Large intestine (tissue), 3 donors: Measurements from ENCODE around the gene GPR78. TPM values are rescaled to one million over a fixed set of nuclear protein-coding genes. Genes with fewer than 3 reads are reported as not detected.

ENCODE experiments used
- DNase-seq, 2 donors: peaks; one replicate each; pipeline versions ENCODE4 v3.0.0 to v3.0.0-alpha.2; 2013
- H3K27ac ChIP-seq: one replicate; pipeline ENCODE4 v1.5.1; 2013; ENCODE audit warnings: low read length
- H3K27me3 ChIP-seq: 2 replicates; pipeline ENCODE4 v1.6.1; 2013; ENCODE audit warnings: low read length; ENCODE audit not compliant: control insufficient read depth, insufficient read depth
- H3K36me3 ChIP-seq: 2 replicates; pipeline ENCODE4 v1.6.1; 2013; ENCODE audit warnings: low read length; ENCODE audit not compliant: control insufficient read depth, insufficient read depth
- H3K4me1 ChIP-seq: one replicate; pipeline ENCODE4 v1.6.1; 2013; ENCODE audit warnings: low read length; ENCODE audit not compliant: control insufficient read depth, insufficient read depth
- H3K4me3 ChIP-seq: one replicate; pipeline ENCODE4 v1.5.1; 2013; ENCODE audit warnings: low read length
- H3K9me3 ChIP-seq: one replicate; pipeline ENCODE4 v1.6.1; 2013; ENCODE audit warnings: mild to moderate bottlenecking, low read depth, low read length, moderate library complexity; ENCODE audit not compliant: control insufficient read depth
- WGBS: methylation state at CpG from one replicate; pipeline ENCODE4 v1.1.5; 2013; ENCODE audit warnings: low lambda C conversion rate; ENCODE audit not compliant: insufficient coverage; 5-methylcytosine and 5-hydroxymethylcytosine counted together
- polyA plus RNA-seq: library from polyadenylated mRNA; unstranded; fragments of 120-200 nt; gene quantifications from one replicate; pipeline ENCODE4 v1.2.1, GENCODE V29; 2013

The GPR78 gene
- polyA plus RNA-seq, 1 donor, result 0.09 TPM

DNA sequence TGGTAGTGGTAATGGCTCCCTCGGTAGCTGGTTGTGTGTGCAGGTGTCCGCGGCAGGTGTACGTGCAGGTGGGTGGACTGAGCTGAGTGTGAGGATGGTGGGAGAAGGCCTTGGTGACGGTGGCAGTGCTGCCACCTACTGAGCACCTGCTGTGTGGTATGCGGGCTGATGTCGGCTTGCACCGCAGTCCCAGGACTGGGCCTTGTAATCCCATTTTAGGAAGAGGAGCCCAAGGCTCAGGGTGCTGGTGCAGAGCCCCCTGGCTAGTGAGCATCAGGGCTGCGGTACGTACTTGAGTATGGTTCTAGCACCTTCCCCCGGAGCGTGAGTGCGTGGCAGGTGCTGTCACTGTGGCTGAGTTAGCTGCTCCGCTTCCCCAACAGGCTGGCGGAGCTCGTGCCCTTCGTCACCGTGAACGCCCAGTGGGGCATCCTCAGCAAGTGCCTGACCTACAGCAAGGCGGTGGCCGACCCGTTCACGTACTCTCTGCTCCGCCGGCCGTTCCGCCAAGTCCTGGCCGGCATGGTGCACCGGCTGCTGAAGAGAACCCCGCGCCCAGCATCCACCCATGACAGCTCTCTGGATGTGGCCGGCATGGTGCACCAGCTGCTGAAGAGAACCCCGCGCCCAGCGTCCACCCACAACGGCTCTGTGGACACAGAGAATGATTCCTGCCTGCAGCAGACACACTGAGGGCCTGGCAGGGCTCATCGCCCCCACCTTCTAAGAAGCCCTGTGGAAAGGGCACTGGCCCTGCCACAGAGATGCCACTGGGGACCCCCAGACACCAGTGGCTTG is 6.7 kb downstream of the GPR78 start:
- peaks cover 35% of the 10 kb centered on the region for H3K27me3 ChIP-seq
- no peak overlapping the region for H3K27ac ChIP-seq
- DNase-seq, result no peak
- no peaks in the 10 kb centered on the region for H3K4me1 ChIP-seq
- H3K4me3 ChIP-seq, result no peak overlapping the region
- H3K36me3 ChIP-seq, result no peaks in the 10 kb centered on the region
- no CpG with 5 or more reads among the region's 37 CpGs for WGBS
- H3K9me3 ChIP-seq, result no peaks in the 10 kb centered on the region

DNA sequence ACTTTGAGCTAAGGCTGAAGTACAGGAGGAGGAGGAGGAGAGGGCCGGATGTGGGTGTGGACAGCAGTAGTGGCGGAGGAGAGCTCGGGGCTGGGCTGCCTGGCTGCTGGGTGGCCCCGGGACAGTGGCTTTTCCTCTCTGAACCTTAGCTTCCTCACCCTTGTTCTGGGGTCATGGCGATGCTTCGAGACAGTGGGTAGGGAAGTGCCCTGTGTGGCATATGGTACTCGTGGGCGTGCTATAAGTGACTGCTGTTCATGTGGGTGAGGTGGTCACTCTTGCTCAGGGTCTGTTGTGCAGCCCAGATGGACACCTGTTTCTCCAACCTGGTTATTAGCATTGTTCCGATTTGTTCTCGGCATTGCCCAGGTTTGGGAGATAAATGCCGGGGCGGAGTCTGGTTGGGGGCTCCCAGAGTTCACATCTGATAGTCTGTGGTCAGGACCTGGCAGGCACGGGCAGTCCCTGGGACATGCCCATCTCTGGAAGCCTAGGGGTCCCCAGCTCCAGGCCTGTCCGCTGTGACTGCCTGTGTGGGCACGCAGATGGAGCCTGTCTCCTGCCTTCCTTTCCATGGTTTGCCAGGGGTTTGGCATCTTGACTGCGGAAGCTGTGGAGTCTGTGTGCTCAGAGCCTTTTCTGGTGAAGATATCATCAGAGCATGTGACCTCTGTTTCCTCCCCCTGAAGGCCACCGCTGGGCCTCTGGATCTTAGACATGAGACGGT is 7.4 kb downstream of the GPR78 start:
- H3K27ac ChIP-seq, result no peak overlapping the region
- no peaks in the 10 kb centered on the region for H3K36me3 ChIP-seq
- no CpG with 5 or more reads among the region's 18 CpGs for WGBS
- no peaks in the 10 kb centered on the region for H3K4me1 ChIP-seq
- peaks cover 38% of the 10 kb centered on the region for H3K27me3 ChIP-seq
- H3K9me3 ChIP-seq, result no peaks in the 10 kb centered on the region
- no peak overlapping the region for H3K4me3 ChIP-seq
- no peak for DNase-seq

DNA sequence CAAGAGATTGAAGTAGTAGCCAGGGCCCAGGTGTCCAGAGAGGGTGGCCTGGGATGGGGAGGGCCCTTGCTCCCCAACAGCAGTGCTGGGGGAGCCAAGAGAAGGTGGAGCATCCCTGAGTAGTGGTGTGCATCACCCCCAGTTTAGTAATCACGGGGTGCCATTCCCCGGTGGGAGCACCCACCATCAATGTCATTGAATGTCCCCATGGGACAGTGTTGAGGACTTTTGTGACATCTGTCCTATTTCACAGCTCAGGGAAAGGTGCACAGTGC is 7.9 kb downstream of the GPR78 start:
- no peak overlapping the region for H3K27ac ChIP-seq
- peaks cover 41% of the 10 kb centered on the region for H3K27me3 ChIP-seq
- H3K4me3 ChIP-seq, result no peak overlapping the region
- DNase-seq, result no peak
- no peaks in the 10 kb centered on the region for H3K4me1 ChIP-seq
- H3K9me3 ChIP-seq, result no peaks in the 10 kb centered on the region
- WGBS, result no CpG with 5 or more reads among the region's 2 CpGs
- H3K36me3 ChIP-seq, result no peaks in the 10 kb centered on the region

DNA sequence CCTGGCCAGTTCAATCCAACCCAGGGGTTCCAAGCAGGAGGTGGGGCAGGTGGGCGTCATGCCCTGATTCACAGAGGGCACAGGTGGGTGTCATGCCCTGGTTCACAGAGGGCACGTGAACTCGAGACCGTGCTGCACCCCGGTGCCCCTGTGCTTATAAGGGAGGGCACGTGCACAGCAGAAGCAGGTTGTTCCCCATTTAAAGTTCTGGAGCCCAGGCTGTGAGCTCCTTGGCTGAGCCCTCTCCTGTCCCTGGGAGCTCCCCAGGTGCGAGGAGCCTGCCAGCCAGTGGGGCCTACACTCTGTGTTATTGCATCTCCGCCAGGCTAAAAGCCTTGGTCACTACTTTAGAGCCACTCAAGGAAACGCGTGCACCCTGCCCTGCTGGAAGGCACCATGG is 9.1 kb downstream of the GPR78 start:
- Histone ChIP-seq H3K27me3 (peaks cover 53% of the 10 kb centered on the region), H3K4me1 (no peaks in the 10 kb centered on the region), H3K4me3 (no peak overlapping the region), H3K36me3 (no peaks in the 10 kb centered on the region), H3K27ac (no peak overlapping the region), H3K9me3 (no peaks in the 10 kb centered on the region)
- no CpG with 5 or more reads among the region's 10 CpGs for WGBS
- no peak for DNase-seq

DNA sequence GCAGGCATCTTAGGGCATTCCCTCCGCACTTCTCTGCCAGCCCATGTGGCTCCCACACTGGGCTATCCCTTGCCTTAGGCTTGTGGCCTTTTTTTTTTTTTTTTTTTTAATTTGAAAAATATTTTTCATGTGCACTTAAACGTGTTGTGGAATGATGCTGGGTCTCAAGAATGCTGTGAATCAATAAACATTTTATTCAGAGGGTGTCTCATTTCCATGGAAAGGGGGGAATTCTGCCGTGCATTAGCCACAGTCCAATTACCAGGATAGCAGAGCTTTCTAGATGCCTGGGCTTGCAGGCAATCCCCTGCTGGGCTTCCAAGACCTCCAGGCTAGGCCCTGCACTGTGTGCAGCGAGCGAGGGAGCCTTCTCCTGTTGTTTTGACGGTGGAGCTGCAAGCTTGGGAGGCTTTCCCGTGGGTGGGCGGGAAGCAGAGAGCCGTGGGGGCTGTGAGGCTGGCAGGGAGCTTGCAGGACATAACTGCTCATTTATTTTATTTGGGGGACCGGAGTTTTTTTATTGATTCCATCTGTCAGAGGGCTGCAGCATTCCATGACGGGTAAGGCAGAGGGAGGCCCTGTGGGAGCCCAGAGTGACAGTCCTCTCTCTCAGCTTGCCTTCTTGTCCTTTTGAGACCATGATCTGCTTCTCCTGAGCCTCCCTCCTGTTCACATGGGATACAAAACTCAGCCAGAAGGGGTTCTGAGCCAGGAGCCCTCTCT is 9.8 kb downstream of the GPR78 start:
- no peaks in the 10 kb centered on the region for H3K4me1 ChIP-seq
- H3K9me3 ChIP-seq, result no peaks in the 10 kb centered on the region
- H3K4me3 ChIP-seq, result no peak overlapping the region
- DNase-seq, result no peak
- peaks cover 53% of the 10 kb centered on the region for H3K27me3 ChIP-seq
- no peak overlapping the region for H3K27ac ChIP-seq
- no CpG with 5 or more reads among the region's 11 CpGs for WGBS
- H3K36me3 ChIP-seq, result no peaks in the 10 kb centered on the region

DNA sequence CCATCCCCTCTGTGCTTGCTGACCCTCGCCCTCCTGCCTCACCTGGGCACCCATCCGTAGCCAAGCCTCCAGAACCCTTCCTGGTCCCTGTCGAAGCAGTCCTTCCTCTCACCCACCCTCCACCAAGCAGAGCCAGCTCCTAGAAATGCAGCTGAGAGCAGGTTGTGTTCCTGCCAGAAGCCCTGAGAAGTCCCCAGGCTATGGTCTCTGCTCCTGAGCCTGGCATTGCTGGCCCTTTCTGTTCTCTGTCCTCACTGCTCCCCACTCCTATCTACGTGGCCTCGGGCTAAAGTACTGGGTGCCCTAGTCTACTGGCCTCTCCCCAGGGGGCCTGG is 10.3 kb downstream of the GPR78 start:
- H3K4me3 ChIP-seq, result no peak overlapping the region
- no peaks in the 10 kb centered on the region for H3K36me3 ChIP-seq
- WGBS, result no CpG with 5 or more reads among the region's 5 CpGs
- H3K27me3 ChIP-seq, result peaks cover 49% of the 10 kb centered on the region
- H3K9me3 ChIP-seq, result no peaks in the 10 kb centered on the region
- no peaks in the 10 kb centered on the region for H3K4me1 ChIP-seq
- DNase-seq, result no peak
- H3K27ac ChIP-seq, result no peak overlapping the region

DNA sequence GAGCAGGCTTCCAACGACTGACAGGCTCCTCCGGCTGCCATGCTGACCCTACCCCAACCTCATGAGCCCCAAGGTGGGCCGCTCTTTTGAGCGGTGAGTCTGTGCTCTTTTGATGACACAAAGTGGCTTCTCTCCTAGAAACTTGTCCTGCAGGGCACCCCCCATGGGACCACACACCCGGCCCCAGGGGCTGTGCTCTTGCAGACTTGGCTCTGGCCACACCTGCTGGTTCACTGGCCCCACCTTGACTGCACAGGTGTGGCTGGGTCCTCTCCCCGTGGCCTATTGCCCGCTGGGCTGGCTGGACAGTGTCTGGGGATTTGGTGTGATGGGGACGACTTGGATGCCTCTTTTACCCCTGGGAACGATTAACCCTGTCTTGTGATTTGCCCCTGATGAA is 10.9 kb downstream of the GPR78 start:
- Histone ChIP-seq H3K9me3 (no peaks in the 10 kb centered on the region), H3K27me3 (peaks cover 46% of the 10 kb centered on the region), H3K27ac (no peak overlapping the region), H3K36me3 (no peaks in the 10 kb centered on the region), H3K4me3 (no peak overlapping the region), H3K4me1 (no peaks in the 10 kb centered on the region)
- no peak for DNase-seq
- no CpG with 5 or more reads among the region's 9 CpGs for WGBS

DNA sequence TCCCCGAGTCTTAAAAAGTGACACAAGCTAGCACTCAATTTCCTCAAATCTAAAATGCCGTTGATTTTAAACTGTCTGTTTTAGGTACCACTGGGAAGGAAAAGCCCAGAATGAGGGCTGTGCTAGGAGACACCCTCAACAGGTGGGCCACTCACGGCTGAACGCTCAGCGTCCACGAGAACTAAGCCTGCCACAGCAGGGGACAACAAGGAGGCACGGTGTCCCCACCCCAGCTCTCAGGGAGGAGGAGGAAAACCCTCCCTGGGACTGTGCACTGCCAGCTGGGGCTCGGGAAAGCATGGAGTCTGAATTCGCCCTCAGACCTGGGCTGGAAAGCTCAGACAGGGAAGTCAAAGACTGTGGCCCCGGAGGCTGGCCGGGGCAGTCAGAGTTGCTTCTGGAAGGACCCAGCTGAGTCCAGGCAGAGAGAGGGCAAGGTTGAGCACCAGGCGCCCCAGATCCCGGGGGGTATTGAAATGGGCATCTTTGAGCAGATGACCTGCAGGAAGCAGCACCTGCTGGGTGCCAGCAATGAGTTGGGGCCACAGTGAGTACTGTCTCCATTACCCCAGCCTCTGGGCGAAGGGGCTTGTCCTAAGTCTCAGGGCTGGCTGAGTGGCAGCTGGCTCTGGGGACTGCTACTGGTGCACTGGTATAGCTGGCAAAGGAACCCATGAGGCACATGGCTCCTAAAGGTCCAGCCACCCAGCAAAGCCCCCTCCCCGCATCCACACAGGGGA is 11.6 kb downstream of the GPR78 start:
- H3K4me3 ChIP-seq, result no peak overlapping the region
- no peak overlapping the region for H3K27ac ChIP-seq
- no peaks in the 10 kb centered on the region for H3K9me3 ChIP-seq
- no CpG with 5 or more reads among the region's 15 CpGs for WGBS
- peaks cover 46% of the 10 kb centered on the region for H3K27me3 ChIP-seq
- no peaks in the 10 kb centered on the region for H3K36me3 ChIP-seq
- DNase-seq, result no peak
- no peaks in the 10 kb centered on the region for H3K4me1 ChIP-seq

DNA sequence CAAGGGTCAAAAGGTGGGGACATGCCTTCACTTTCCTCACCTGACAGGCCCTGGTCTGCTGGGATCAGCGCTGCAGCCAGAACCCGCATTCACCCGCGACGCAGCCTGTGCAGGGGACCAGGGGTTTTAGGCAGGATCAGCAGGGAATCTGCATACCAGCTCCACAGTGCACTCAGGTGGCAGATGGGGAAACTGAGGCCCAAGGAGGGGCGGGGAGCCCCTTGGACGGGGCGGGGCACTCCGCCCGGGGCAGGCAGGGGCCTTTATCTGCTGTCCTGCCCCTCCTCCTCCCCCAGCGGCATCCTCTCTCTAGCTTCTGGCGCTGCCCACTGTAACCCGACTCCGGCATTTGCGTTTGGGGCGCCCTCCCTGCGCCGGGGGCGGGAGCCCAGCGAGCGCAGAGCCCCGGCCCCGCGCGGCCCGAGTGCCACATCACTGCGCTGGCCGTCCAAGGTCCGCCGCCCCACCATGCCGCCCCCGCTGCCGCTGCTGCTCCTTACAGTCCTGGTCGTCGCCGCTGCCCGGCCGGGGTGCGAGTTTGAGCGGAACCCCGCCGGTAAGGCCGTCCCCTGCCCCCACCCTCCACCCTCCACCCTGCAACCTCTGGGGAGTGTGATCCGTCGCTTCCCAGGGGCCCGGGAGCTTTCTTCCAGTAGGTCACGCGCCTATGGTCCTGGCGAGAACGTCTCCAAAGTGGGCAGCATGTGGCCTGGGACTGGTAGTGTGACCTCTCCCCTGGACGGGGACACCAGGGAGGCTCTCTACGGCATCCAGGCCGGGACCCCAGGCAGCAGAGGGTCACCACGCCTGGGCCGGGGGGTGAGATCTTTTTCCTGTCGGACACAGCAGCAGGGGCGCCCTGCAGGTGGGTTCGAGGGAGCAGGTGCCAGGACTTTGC is 12.4 kb downstream of the GPR78 start, which contains the start of gene CPZ:
TSS of gene CPZ (plus strand) at position 400 of the 898 bp plus-strand sequence. CDS start at position 469, 69 bp downstream.
- peak in 1 of 2 donors; percentile 30 for DNase-seq
- H3K36me3 ChIP-seq, result no peaks in the 10 kb centered on the region
- peak within 1 kb of the TSS; percentile 18 for H3K4me3 ChIP-seq
- no peaks in the 10 kb centered on the region for H3K4me1 ChIP-seq
- H3K27me3 ChIP-seq, result peaks cover 46% of the 10 kb centered on the region
- H3K27ac ChIP-seq, result no peak within 1 kb of the TSS
- H3K9me3 ChIP-seq, result no peaks in the 10 kb centered on the region
- WGBS, result no CpG with 5 or more reads among the region's 58 CpGs
